ENCODE measurements around the gene FAM169A.
"Not testable (repeated sequence)": the region's sequence is repeated elsewhere in the genome, so short reads cannot be mapped to it uniquely, and the experiment has no call there.

Gene FAM169A

GRCh38 chr5:74864823-74865222, 1.4 kb downstream of the FAM169A start:
- peaks cover 74% of the 10 kb centered on the region for H3K27me3 ChIP-seq
- no peaks in the 10 kb centered on the region for H3K36me3 ChIP-seq
- no peak for TF ChIP-seq CTCF (IDR thresholded peaks at IDR 0.05)
- no peak overlapping the region for H3K4me3 ChIP-seq (ENCODE audit: low read depth in 1 of 2, low read length in 1 of 2)
- H3K9me3 ChIP-seq: no peaks in the 10 kb centered on the region
- no peak overlapping the region for H3K27ac ChIP-seq
- H3K4me1 ChIP-seq (ENCODE audit: control insufficient read depth in 1 of 2, insufficient read depth in 1 of 2, low read depth in 1 of 2, low read length in 1 of 2): peaks cover 0 to 15% of the 10 kb centered on the region in 2 experiments

GRCh38 chr5:74863726-74864125, 2.5 kb downstream of the FAM169A start:
- H3K27ac ChIP-seq: no peak overlapping the region
- peaks cover 63% of the 10 kb centered on the region for H3K27me3 ChIP-seq
- peaks cover 0 to 15% of the 10 kb centered on the region in 2 experiments for H3K4me1 ChIP-seq (ENCODE audit: control insufficient read depth in 1 of 2, insufficient read depth in 1 of 2, low read depth in 1 of 2, low read length in 1 of 2)
- TF ChIP-seq CTCF (IDR thresholded peaks at IDR 0.05): no peak
- H3K36me3 ChIP-seq: no peaks in the 10 kb centered on the region
- H3K4me3 ChIP-seq (ENCODE audit: low read depth in 1 of 2, low read length in 1 of 2): no peak overlapping the region
- no peaks in the 10 kb centered on the region for H3K9me3 ChIP-seq

GRCh38 chr5:74862221-74862620, 4.0 kb downstream of the FAM169A start:
- peaks cover 48% of the 10 kb centered on the region for H3K27me3 ChIP-seq
- H3K4me3 ChIP-seq (ENCODE audit: low read depth in 1 of 2, low read length in 1 of 2): no peak overlapping the region
- H3K9me3 ChIP-seq: no peaks in the 10 kb centered on the region
- no peak for TF ChIP-seq CTCF (IDR thresholded peaks at IDR 0.05)
- no peaks in the 10 kb centered on the region for H3K36me3 ChIP-seq
- peaks cover 0 to 15% of the 10 kb centered on the region in 2 experiments for H3K4me1 ChIP-seq (ENCODE audit: control insufficient read depth in 1 of 2, insufficient read depth in 1 of 2, low read depth in 1 of 2, low read length in 1 of 2)
- H3K27ac ChIP-seq: no peak overlapping the region

GRCh38 chr5:74856975-74857374, 9.2 kb downstream of the FAM169A start:
- H3K4me3 ChIP-seq (ENCODE audit: low read depth in 1 of 2, low read length in 1 of 2); H3K4me1 ChIP-seq (ENCODE audit: control insufficient read depth in 1 of 2, insufficient read depth in 1 of 2, low read depth in 1 of 2, low read length in 1 of 2); H3K9me3 ChIP-seq; H3K36me3 ChIP-seq; H3K27me3 ChIP-seq; H3K27ac ChIP-seq: not testable (repeated sequence)

- H3K36me3 ChIP-seq: no peaks in the 10 kb centered on the region
- H3K4me3 ChIP-seq (ENCODE audit: low read depth in 1 of 2, low read length in 1 of 2): no peak overlapping the region
- no peaks in the 10 kb centered on the region for H3K27me3 ChIP-seq
- no peak for TF ChIP-seq CTCF (IDR thresholded peaks at IDR 0.05)
- peaks cover 0 to 3% of the 10 kb centered on the region in 2 experiments for H3K4me1 ChIP-seq (ENCODE audit: control insufficient read depth in 1 of 2, insufficient read depth in 1 of 2, low read depth in 1 of 2, low read length in 1 of 2)
- H3K9me3 ChIP-seq: no peaks in the 10 kb centered on the region
- no peak overlapping the region for H3K27ac ChIP-seq
Measured at GRCh38 chr5:74853256-74853655, 12.9 kb downstream of the FAM169A start.

- no peak for TF ChIP-seq CTCF (IDR thresholded peaks at IDR 0.05)
- Histone ChIP-seq H3K4me1 (ENCODE audit: control insufficient read depth in 1 of 2, insufficient read depth in 1 of 2, low read depth in 1 of 2, low read length in 1 of 2) (peaks cover 0 to 3% of the 10 kb centered on the region in 2 experiments), H3K4me3 (ENCODE audit: low read depth in 1 of 2, low read length in 1 of 2) (no peak overlapping the region), H3K27ac (no peak overlapping the region), H3K9me3 (no peaks in the 10 kb centered on the region), H3K27me3 (no peaks in the 10 kb centered on the region), H3K36me3 (no peaks in the 10 kb centered on the region)
Measured at GRCh38 chr5:74851684-74852353, 14.4 kb downstream of the FAM169A start.

All from neutrophil (primary cell).